ENCODE results near the gene UPK1B.

DNA sequence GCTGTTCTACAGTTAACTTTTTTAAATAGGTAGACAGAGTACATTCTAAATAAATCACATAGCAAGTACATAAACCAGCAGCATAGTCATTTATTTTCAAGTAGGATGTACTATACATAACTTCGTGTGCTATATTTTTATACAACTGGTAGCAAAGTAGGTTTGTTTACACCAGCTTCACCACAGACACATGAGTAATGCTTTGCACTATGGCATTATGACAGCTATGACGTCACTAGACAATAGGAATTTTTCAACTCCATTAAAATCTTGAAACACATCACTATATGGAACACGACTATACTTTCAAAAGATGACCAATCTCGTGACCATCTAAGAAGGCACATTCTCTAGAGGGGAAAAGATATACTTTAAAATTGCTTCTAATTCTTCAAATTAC, 23.9 kb upstream of the UPK1B start:
- no peak for TF ChIP-seq CTCF (IDR thresholded peaks at IDR 0.05)
- no peak for TF ChIP-seq POLR2A (IDR thresholded peaks at IDR 0.05)

Measured in Peyer's patch (tissue), 4 donors.